GM04503 (cell line): ENCODE measurements around the gene ATP9B.

ENCODE experiments used
- DNase-seq: peaks from one replicate; pipeline ENCODE4 v3.0.0-alpha.2; 2012; ENCODE audit warnings: low read depth

The ATP9B gene

GRCh38 chr18:79200546-79201268, 131.5 kb downstream of the ATP9B start:
- DNase-seq = no peak

GRCh38 chr18:79203017-79203605, 133.9 kb downstream of the ATP9B start:
- DNase-seq = no peak

DNA sequence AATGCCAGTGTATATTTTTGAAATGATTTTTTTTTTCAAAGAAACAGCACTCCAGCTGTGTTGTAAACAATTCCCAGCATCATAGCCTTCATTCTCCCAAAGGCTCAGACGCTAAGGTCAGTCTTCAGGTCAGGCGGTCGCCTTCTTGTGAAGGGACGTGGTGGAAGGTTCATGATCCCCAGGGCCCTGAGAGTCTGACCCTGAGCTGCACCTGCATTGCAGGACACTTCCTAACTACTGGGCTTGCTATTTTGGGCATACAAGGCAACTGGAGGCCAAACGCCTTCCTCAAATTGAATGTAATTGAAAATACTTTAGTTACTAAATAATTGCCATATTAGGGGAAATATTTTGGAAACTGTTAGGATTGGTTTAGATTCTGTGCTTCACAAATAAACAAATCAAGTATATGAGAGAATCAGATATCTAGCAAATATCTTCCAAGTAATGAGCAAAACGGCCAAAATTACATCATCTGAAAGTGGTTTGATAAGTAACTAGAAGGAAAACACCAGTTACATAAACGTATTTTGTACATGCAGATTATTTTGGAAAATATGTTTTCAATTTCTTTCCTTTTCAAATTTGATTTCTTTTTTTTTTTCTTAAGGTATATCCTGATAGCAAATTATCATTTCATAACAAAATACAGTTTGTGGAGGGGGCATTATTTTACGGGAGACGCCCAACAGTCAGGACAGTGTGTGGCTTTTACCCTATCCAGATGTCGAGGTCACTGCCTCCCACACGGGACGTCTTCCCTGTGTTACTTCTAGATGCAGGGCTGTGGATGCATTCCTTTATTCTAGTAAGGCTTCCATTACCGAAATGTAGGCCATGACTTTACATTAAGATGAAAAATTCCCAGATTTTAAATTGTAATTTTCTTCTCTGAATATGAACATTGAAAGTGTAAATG, 136.0 kb downstream of the ATP9B start:
- DNase-seq = no peak

GRCh38 chr18:79206444-79206843, 137.2 kb downstream of the ATP9B start:
- DNase-seq = no peak

GRCh38 chr18:79208906-79209305, 139.7 kb downstream of the ATP9B start:
- DNase-seq = no peak

DNA sequence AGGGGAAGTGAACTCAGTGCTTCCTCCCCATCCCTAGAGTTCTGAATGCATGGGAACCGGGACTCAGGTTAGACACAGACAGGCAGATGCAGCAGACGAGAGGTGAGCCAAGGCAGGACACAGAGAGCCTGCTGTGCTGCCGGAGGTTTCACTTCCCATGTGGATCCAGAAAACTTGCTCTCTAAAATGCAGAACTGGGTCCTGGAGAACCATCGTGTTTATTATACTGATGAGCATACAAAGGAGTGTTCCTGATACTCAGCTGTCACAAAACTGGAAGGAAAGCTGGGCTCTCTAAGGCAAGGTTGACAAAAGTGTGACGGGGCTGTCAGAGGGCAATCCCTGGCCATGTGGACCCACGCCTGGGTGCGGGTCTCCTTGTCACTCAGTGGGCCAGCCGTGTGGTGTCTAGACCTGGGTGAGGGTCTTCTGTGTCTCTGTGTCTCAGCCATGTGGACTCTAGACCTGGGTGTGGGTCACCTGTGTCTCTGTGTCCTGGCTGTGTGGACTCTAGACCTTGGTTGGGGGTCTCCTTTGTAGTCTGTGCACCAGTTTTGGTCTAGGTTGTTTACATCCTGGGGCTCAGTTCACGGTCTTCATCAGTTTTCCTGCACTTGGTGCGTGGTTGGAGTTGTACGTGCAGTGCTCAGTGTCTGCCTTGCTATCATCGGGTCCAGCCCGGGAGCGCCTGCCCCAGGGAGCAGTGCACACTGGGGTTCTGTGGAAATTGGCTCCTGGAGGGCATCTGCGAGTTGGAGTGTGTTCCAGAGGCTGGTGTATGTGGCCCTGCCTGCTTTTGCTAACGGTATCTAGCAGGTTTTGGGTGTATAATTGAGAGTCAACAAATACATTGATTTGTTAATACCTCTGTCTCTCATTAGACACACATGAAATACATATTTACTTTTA, 141.1 kb downstream of the ATP9B start:
- DNase-seq = no peak

DNA sequence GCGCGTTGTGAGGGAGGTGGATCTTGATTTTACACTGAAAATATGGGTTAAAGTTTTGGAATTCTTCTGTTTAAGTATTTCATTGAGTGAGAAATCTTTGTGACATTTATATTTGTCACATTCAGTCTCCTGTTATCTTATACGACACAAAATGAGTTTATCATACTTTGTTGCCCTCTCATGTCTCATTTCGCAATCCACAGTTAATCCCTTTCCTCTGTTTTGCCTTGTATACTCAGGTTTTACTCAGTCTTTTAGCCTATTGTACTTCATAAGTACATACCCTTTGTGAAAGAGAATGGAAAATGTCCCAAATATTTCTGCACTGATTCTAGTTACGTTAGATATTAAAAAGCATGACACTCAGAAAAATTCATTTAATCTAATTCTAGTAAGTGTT, 142.7 kb downstream of the ATP9B start:
- peak; percentile 7 for DNase-seq

DNA sequence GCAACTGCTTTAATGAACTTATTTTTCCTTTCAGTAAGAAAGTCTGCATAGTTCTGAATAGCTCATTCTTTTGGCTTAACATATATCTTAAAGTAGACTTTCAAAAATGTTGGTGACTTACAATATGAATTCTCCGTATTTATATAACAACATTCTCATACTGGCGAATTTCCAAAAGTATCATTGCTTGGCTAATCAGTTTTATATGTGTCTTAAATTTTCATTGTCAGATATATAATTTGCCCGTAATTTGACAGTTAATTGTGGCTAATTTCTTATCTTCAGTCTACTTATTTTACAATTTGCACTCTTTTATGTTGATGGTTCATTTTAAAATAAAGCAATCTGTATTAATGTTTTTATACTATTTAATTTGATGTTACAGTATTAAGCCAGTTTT, 144.9 kb downstream of the ATP9B start:
- DNase-seq = no peak

- DNase-seq = no peak
These were observed 147.0 kb downstream of the ATP9B start for GRCh38 chr18:79216176-79216575.

DNA sequence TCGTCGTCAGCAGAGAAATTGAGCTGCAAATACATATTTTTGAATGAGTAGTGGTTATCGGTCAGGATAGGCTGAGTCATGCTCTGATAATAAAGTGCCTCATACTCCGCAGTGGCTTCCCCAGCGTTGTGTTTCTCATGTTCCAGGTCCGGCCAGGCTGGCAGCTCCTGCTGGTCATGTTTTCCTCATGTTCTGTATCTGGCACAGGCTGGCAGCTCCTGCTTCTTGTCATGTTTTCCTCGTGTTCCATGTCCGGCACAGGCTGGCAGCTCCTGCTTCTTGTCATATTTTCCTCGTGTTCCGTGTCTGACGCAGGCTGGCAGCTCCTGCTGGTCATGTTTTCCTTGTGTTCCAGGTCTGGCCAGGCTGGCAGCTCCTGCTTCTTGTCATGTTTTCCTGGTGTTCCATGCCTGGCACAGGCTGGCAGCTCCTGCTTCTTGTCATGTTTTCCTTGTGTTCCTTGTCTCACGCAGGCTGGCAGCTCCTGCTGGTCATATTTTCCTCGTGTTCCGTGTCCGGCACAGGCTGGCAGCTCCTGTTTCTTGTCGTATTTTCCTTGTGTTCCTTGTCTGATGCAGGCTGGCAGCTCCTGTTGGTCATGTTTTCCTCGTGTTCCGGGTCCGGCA, 148.9 kb downstream of the ATP9B start:
- DNase-seq = no peak

GRCh38 chr18:79218605-79219190, 149.5 kb downstream of the ATP9B start:
- no peak for DNase-seq

GRCh38 chr18:79221136-79221535, 151.9 kb downstream of the ATP9B start:
- DNase-seq = no peak

GRCh38 chr18:79222790-79223189, 153.6 kb downstream of the ATP9B start:
- DNase-seq = no peak

DNA sequence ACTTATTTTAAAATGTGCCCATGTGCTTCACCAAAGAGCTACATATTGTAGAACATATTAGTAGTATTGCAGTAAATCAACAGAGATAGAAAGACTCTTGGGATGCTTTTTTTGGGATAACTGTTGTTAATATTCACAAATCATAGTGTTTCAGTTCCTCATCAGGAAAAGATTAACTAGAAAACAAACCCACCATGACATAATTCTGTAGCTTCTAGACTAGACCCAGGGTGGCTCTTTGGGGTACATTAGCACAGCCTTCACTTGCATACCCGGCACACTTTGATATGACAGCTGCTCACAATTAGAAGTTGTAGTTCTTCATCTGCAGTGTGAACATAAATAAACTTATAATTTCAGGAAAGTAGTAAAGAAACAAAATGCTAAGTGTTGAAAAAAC, 154.2 kb downstream of the ATP9B start:
- no peak for DNase-seq

- no peak for DNase-seq
These were observed 155.2 kb downstream of the ATP9B start for GRCh38 chr18:79224381-79224780.

GRCh38 chr18:79227621-79228020, 158.4 kb downstream of the ATP9B start:
- DNase-seq = no peak

GRCh38 chr18:79229431-79229830, 160.2 kb downstream of the ATP9B start:
- no peak for DNase-seq

DNA sequence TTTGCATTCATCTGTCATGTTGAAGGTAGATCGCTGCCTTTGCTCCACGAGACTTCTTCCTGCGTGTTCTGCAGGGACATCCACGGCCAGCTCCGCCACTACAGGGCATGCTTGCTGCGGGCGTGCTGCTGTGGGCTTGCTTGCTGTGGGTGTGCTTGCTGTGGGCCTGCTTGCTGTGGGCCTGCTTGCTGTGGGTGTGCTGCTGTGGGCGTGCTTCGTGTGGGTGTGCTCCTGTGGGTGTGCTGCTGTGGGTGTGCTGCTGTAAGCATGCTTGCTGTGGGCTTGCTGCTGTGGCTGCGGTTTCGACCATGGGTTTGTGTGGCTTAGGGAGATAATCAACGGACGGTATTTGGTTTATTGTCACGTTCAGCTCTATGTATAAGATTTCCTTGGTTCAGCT, 165.2 kb downstream of the ATP9B start:
- no peak for DNase-seq

DNA sequence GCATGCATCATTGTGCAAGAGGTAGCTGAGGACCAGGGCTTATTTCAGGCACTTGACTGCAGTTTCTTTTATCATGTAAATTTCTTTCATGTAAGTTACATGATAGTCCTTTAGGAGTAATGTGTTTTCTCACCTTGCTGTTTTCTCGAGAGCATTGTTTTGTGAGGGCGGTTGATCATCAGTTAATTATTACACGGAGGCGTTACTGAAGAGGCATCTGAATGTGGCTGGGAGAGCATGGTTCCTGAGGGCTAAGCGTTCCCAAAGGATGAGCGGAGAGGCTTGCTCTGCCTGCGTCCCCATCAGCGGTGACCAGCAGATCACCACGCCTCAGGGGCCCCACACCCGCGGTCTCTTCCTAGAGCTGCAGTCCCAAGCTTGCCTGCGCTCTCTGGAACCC, 170.4 kb downstream of the ATP9B start:
- DNase-seq = no peak

DNA sequence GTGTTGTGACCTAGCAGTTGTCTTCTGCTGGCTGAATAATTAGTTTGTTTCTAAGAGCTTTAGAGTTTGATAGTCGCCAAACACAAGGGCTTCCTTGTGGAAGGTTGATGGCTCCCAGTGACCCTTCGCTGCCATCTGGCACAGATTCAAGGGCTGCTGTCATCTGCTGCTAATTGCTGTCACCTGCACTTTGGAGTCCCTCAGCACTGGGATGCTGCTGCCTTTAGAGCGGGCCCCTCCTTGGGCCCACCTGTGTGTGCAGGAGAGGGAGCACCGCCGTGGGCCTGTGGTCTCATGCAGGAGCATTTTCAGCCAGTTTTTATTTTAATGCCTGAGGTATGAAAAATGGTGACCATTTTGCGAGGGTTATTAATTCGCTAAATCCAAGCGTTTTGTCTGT, 172.6 kb downstream of the ATP9B start:
- DNase-seq = no peak

DNA sequence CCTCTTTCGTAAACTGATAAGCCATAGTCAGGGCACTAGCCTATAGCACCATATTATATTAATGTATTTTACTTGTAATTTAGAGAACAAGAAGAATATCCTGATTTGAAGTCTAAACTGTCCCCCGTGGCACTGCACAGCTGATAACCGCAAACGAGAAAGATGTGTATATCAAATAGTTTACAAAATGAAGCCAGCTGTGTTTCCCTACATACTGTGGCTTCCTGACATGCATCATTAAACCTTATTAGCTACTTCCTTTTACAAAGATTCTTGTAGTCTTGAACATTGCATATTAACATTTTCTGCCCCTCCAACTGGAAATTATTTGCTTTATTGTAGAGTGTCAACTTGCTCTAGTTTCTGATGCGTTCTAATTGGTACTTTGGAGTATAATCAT, 173.1 kb downstream of the ATP9B start:
- DNase-seq = no peak
